Neural cell (in vitro differentiated cells): ENCODE data around the gene DBET.

Source experiments
- CTCF ChIP-seq: fragments of 450-650 bp; IDR thresholded peaks from 2 replicates; pipeline ENCODE4 v1.5.1; 2014; ENCODE audit warnings: antibody characterized with exemption, mild to moderate bottlenecking, moderate library complexity; ENCODE audit not compliant: poor library complexity, severe bottlenecking
- EP300 ChIP-seq: fragments of 450-650 bp; conservative IDR thresholded peaks from 2 replicates; pipeline ENCODE4 v1.6.1; 2014; ENCODE audit warnings: antibody characterized with exemption, mild to moderate bottlenecking, moderate library complexity; ENCODE audit not compliant: poor library complexity, severe bottlenecking
- EZH2 ChIP-seq: fragments of 200-600, 300-800 bp; shearing (Covaris generic), sonication (generic); IDR thresholded peaks from 2 replicates; pipeline ENCODE4 v1.6.1; 2014; ENCODE audit warnings: antibody characterized with exemption, low read length, borderline replicate concordance, mild to moderate bottlenecking; ENCODE audit not compliant: insufficient read depth, poor library complexity, severe bottlenecking
- MXI1 ChIP-seq: fragments of 450-650 bp; conservative IDR thresholded peaks from 2 replicates; pipeline ENCODE4 v1.6.1; 2014; ENCODE audit warnings: antibody characterized with exemption, mild to moderate bottlenecking; ENCODE audit not compliant: poor library complexity, severe bottlenecking
- POLR2AphosphoS5 ChIP-seq: IDR thresholded peaks from 2 replicates; pipeline ENCODE4 v1.6.1; 2012
- RAD21 ChIP-seq: fragments of 450-650 bp; conservative IDR thresholded peaks from 2 replicates; pipeline ENCODE4 v1.6.1; 2014; ENCODE audit warnings: antibody characterized with exemption, mild to moderate bottlenecking, moderate library complexity
- REST ChIP-seq: IDR thresholded peaks from 2 replicates; pipeline ENCODE4 v1.6.1; 2012; ENCODE audit warnings: borderline replicate concordance
- TAF1 ChIP-seq: IDR thresholded peaks from 2 replicates; pipeline ENCODE4 v1.6.1; 2012; ENCODE audit warnings: low read depth

GRCh38 chr4:190019023-190019858 lies 45.1 kb upstream of the DBET start:
- TF ChIP-seq CTCF (no peak), EZH2 (peak; percentile 69), EP300 (no peak), TAF1 (no peak), MXI1 (no peak), POLR2AphosphoS5 (no peak), RAD21 (no peak), REST (no peak)
